HL-60 (cell line): ENCODE results near the gene KCNT2.

Source experiments
- DNase-seq, 2 experiments: peaks; one replicate each; pipeline ENCODE4 v3.0.0-alpha.2; 2010 to 2020; ENCODE audit warnings: low read depth in 1 of 2, low spot score in 1 of 2
- H3K27ac ChIP-seq: fragments of 250-450 bp; sonication (Bioruptor Pico); replicated peaks from 2 replicates; pipeline ENCODE4 v1.5.1; 2020; ENCODE audit warnings: mild to moderate bottlenecking, moderate library complexity
- H3K27me3 ChIP-seq: fragments of 250-450 bp; sonication (Bioruptor Pico); 2 replicates; pipeline ENCODE4 v1.5.1; 2021; ENCODE audit warnings: mild to moderate bottlenecking, moderate library complexity; ENCODE audit not compliant: insufficient read depth, poor library complexity, severe bottlenecking
- H3K4me3 ChIP-seq: replicated peaks from 2 replicates; pipeline ENCODE4 v1.5.1; 2011; ENCODE audit warnings: mild to moderate bottlenecking, control low read depth, low read length; ENCODE audit not compliant: insufficient read depth
- CTCF ChIP-seq: IDR thresholded peaks from one replicate; pipeline ENCODE4 v1.5.1; 2011; ENCODE audit warnings: low read length, control low read depth, inconsistent platforms; ENCODE audit not compliant: insufficient read depth
- GABPA ChIP-seq: IDR thresholded peaks from 2 replicates; pipeline ENCODE4 v1.6.1; 2012; ENCODE audit warnings: low read depth
- POLR2AphosphoS5 ChIP-seq: IDR thresholded peaks from 2 replicates; pipeline ENCODE4 v1.6.1; 2012; ENCODE audit warnings: low read depth
- SPI1 ChIP-seq: IDR thresholded peaks from 2 replicates; pipeline ENCODE4 v1.6.1; 2012; ENCODE audit warnings: low read depth, mild to moderate bottlenecking, borderline replicate concordance
- TF ChIP-seq, protein P1 (sequence below): IDR thresholded peaks from 2 replicates; pipeline ENCODE4 v1.6.1; 2012; ENCODE audit warnings: low read depth; ENCODE audit not compliant: insufficient replicate concordance

The KCNT2 gene

DNA sequence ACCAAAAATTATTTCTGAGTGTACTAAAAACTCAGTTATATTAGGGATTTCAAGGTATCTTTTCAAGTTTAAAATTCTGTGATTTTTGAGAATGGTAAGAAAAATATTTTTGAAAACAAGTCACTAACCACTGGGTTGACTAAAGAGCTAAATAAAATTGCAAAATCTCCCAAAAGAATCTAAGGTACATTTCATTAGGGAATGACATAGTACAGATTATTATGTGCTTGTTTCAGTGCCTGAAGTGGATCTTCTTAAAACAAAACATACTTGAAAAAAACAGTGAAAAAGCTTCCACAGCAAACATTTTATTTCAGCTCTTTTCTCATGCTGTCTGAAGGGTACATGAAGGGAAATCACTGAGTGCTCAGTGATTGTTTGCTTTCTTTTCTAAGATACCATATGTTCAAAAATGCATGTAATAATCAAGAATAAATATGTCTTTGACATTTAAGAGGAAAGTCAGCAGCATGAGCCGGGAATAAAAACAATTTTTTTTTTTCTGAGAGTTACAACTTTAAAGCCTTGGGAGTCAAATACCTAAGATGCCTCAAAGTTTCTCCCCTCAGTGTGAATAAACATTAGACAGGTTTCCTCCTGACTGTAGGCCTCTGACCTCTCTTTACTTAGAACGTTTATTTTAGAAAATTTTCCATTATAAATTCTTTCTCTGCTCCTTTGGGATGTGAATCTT, 200.7 kb downstream of the KCNT2 start:
- Histone ChIP-seq H3K27me3 (no peaks in the 10 kb centered on the region), H3K4me3 (no peak overlapping the region), H3K27ac (no peak overlapping the region)
- no peak for DNase-seq
- TF ChIP-seq, protein P1, sequence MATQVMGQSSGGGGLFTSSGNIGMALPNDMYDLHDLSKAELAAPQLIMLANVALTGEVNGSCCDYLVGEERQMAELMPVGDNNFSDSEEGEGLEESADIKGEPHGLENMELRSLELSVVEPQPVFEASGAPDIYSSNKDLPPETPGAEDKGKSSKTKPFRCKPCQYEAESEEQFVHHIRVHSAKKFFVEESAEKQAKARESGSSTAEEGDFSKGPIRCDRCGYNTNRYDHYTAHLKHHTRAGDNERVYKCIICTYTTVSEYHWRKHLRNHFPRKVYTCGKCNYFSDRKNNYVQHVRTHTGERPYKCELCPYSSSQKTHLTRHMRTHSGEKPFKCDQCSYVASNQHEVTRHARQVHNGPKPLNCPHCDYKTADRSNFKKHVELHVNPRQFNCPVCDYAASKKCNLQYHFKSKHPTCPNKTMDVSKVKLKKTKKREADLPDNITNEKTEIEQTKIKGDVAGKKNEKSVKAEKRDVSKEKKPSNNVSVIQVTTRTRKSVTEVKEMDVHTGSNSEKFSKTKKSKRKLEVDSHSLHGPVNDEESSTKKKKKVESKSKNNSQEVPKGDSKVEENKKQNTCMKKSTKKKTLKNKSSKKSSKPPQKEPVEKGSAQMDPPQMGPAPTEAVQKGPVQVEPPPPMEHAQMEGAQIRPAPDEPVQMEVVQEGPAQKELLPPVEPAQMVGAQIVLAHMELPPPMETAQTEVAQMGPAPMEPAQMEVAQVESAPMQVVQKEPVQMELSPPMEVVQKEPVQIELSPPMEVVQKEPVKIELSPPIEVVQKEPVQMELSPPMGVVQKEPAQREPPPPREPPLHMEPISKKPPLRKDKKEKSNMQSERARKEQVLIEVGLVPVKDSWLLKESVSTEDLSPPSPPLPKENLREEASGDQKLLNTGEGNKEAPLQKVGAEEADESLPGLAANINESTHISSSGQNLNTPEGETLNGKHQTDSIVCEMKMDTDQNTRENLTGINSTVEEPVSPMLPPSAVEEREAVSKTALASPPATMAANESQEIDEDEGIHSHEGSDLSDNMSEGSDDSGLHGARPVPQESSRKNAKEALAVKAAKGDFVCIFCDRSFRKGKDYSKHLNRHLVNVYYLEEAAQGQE: no peak
- TF ChIP-seq SPI1 (no peak), GABPA (no peak), CTCF (no peak), POLR2AphosphoS5 (no peak)

- TF ChIP-seq CTCF (no peak), SPI1 (no peak), GABPA (no peak), POLR2AphosphoS5 (no peak)
- TF ChIP-seq, protein P1: no peak
- Histone ChIP-seq H3K4me3 (no peak overlapping the region), H3K27me3 (no peaks in the 10 kb centered on the region), H3K27ac (no peak overlapping the region)
- no peak for DNase-seq
Measured at GRCh38 chr1:196405839-196406238, 202.4 kb downstream of the KCNT2 start.

- H3K27ac ChIP-seq: no peak overlapping the region
- no peak for DNase-seq
- no peak overlapping the region for H3K4me3 ChIP-seq
Measured at GRCh38 chr1:196403803-196404690, 204.2 kb downstream of the KCNT2 start.

More at GRCh38 chr1:196403803-196404690, 204.2 kb downstream of the KCNT2 start:
- TF ChIP-seq GABPA (no peak), SPI1 (no peak), CTCF (no peak)
- TF ChIP-seq, protein P1: no peak
- H3K27me3 ChIP-seq: no peaks in the 10 kb centered on the region
